HG03457 (cell line): ENCODE results near the gene RSPH10B.
"Not testable (repeated sequence)": the region's sequence is repeated elsewhere in the genome, so short reads cannot be mapped to it uniquely, and the experiment has no call there.

Source experiments
- ATAC-seq: cut with Tn5 transposase; IDR thresholded peaks from one replicate; pipeline ENCODE4 v1.9.1; 2021; ENCODE audit warnings: moderate number of reproducible peaks; ENCODE audit not compliant: unreplicated experiment

RSPH10B gene

DNA sequence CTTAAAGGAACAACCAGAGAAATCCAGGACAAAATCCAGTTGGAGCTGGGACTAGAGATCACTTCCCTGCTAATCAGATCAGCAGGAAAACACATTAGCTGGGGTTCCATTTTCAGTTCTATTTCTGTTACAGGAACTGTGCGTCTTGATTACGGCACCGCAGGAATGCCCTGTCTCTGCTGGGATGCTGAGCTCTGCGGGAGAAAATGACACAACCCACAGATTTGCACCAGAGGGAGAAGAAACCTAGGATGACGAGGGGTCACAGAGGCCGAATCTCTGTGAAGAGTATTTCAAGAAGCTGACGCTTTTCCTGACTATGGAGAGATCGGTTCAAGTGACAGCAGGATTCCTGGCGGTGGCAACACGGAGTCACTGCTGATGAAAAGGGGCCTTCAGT lies 40.2 kb downstream of the RSPH10B start:
- ATAC-seq = not testable (repeated sequence)

DNA sequence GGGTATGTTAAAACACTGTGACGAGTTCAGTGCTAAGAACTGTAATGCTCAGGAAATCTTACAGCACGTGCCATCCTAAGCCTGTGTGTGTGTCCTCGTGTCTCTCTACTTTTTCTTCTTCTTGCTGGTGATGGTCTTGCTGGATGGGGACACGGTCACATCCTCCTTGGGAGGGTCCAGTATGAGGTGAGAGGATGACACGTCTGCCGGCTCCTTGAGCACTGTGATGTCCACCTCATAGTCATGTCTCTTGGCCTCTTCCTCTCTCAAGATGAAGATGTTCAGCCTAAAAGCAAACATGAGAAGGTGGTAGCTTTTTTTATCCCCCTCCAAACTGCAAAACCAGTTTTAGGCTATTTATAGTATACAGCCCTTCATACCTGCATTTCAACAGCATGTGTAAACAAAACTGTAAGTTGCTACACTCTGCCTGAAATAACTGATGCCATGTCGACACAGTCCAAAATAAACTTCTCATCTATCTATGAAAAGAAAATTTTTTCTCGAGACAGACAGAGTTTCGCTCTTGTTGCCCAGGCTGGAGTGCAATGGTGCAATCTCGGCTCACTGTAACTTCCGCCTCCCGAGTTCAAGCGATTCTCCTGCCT lies 44.1 kb downstream of the RSPH10B start:
- not testable (repeated sequence) for ATAC-seq

DNA sequence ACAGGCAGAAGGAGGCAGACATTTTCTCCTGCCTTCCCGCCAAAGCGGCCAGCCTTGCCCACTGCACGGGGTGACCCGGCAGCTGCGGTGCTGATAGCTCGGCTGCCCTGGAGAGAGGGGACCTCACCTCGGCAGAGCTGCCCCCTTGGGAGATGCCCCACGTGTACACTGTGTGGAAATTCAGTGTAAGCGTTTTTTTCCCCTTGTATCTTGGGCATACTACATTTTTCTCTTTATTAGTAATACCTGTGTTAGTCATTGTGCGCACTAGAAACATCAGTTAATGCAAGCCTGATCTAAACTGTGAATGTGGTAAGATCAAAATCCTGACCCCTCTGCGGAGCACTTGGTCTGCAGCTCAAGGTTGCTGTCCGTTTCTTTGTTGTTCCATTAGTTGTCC lies 45.9 kb downstream of the RSPH10B start:
- ATAC-seq = not testable (repeated sequence)

DNA sequence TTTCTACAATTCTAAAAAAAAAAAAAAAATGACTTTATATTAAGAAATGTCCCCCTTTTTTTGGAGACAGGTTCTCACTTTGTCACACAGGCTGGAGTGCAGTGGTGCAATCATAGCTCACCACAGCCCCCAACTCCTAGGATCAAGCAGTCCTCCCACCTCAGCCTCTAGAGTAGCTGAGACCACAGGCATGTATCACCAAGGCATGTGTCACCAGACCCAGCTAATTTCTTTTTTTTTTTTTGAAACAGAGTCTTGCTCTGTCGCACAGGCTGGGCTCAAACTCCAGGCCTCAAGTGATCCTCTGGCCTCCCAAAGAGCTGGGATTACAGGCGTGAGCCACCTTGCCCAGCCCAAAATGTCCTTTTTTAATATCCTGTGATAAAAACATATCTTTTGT lies 46.3 kb downstream of the RSPH10B start:
- ATAC-seq = not testable (repeated sequence)

DNA sequence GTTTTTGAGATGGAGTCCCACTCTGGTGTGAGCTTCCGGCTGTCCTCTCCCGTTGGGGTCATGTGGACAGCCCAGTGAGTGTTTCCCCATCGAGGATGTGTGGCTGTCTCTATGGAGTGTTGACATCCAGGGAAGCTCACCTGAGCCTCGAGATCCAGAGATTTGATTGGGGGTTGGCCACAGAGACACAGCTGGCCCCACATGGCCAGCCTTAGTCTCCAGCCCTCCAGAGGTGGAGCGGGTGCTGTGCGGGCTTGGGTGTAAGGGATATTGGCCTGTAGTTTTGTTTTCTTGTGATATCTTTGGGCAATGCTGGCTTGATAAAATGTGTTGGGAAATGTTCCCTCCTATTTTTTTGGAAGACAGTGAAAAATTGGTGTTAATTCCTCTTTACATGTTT lies 54.0 kb downstream of the RSPH10B start:
- ATAC-seq = not testable (repeated sequence)

DNA sequence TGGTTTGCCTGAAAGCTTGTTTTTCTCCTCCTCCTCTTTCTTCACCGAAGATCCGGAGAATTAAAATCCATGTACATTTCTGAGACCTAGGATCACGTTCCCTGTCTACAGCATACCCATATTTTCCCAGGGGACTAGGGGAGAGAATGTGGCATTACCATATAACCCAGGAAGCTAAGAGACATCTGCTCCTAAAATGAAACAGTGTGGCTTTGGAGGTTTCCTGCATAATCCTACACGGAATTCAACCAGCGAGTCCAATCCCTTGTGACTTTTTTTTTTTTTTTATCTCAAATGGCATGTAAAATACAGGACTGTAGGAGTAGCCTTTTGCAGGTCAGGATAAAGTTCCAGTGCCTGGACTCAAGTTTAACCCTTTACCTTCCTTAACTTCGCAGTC lies 61.7 kb downstream of the RSPH10B start:
- not testable (repeated sequence) for ATAC-seq

DNA sequence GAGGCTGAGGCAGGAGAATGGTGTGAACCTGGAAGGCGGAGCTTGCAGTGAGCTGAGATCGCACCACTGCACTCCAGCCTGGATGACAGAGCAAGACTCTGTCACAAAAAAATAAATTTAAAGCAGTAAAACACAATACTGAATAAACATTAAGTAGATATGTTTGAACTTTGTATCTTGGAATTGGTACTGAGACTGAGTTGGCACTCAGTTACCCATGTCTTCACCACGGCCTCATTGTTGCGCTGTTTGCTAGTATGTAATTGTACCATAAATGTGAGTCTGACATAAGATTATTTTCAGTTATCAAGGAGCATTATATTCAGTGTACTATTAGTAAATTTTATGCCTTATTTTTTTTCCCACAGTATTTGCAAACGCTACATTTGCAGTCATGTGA lies 65.8 kb downstream of the RSPH10B start:
- ATAC-seq = not testable (repeated sequence)

DNA sequence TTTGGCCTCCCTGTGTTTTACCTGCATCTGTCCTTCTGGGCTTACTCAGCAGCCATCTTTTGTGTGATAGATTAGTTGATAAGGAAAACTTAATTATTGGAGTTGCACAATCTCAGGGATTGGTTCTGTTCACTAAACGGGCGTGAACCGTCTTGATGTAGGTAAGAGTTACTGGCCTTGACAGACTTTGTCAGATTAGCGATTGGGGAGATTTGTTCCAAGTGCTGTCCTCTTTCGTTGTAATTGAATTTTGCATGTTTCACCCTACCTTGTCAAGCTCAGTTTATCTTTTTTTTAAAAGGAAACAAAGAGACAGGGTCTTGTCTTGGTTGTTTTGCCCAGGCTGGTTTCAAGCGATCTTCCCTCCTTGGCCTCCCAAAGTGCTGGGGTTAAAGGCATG lies 67.5 kb downstream of the RSPH10B start:
- not testable (repeated sequence) for ATAC-seq

DNA sequence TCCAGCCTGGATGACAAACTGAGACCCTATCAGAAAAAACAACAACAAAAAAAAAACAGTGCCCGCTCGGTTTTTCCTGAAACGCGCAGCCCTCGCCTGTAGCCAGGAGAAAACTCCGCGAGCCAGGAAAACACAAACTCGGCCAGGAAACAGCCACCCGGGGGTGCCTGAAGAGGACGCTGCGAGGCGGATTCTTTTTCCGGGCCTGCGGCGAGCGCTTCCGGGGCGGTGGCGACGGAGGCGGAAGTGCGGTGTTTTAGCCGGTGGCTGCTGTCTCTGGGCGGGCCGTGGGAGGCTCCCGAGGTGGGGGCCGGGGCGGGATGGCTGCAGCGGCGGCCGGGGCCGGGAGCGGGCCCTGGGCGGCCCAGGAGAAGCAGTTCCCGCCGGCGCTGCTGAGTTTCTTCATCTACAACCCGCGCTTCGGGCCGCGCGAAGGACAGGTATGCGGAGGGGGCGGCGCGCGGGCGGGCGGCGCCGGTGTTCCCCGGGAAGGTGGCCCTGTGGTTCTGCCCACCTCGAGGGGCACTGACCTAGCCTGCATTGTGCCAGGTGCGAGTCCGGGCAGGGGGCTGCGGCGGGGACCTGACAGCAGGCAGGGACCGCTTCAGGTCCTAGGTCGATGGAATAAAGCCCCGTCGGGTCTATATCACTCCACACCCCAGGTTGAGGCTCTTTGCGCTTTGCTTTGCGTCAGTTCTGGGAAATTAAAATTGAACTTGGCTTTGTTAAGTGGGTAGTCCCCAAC lies 71.8 kb downstream of the RSPH10B start, which contains the start of gene CCZ1:
TSS of gene CCZ1 (plus strand) at position 254 of the 745 bp plus-strand sequence. CDS start at position 321, 67 bp downstream.
- ATAC-seq = peak; percentile 63

DNA sequence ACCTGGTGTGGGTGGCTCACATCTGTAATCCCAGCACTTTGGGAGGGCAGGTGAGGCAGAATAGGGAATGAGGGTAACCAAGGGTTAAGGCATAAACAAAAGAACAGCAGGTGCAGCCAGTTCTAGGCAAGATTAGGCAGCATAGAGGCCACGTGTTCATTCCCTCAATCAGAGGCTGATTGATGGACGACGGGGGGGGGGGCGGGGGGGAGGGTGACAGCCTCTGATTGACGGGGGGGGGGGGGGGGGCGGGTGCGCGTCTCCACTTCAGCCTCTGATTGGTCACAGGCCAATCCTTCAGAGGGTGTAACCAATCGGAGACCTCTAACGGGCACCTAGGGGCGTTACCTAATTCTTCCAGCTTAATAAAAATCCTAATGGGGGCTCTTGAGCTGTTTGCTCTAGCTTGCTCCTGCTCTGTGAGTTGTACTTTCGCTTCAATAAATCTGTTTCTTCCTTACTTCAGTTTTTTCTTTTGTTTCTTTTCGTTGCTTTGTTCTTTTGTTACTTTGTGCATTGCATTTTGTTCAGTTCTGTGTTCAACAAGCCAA lies 73.0 kb downstream of the RSPH10B start:
- not testable (repeated sequence) for ATAC-seq

DNA sequence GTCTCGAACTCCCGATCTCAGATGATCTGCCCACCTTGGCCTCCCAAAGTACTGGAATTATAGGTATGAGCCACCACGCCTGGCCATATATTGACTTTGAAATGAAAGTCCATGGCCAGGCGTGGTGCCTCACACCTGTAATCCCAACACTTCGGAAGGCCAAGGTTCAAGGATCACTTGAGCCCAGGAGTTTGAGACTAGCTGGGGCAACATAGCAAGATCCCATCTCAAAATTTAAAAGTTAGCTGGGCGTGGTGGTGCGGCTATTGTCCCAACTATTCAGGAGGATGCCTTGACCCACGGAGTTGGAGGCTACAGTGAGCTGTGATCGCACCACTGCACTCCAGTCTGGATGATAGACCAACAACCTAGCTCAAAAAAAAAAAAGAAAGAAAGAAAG lies 78.0 kb downstream of the RSPH10B start:
- no peak for ATAC-seq

DNA sequence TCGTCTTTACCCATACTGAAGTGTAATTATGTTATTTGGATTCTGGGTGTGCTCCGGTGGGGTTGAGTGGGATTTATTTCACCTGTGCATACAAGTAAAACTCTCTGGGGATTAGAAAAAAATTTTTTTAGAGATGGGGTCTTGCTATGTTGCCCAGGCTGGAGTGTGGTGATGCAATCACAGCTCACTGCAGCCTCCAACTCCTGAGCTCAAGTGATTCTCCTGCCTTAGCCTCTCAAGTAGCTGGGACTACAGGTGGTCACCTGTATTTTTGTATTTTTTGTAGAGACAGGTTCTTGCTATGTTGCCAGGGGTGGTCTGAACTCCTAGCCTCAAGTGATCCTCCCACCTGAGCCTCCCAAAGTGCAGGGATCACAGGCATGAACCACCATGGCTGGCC lies 80.2 kb downstream of the RSPH10B start:
- ATAC-seq = not testable (repeated sequence)

DNA sequence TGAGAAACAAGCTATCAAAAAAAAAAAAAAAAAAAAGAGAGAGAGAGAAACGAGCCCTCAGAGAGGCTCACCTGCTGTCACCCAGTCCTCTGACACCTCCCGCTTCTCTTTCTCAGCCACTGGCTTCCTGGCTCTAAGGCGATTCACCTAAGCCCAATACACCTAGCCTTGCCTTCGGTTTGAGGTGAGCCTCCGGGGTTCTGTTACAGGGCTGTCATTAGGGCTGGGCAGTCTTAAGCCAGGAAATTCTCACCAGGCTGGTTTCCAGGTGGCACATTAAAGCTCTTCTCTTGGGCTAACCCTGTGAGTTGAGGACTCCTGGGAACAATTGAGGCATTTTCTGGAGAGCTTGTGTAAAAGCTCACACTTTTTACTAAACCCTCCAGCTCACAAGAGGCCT lies 82.5 kb downstream of the RSPH10B start:
- ATAC-seq = not testable (repeated sequence)

DNA sequence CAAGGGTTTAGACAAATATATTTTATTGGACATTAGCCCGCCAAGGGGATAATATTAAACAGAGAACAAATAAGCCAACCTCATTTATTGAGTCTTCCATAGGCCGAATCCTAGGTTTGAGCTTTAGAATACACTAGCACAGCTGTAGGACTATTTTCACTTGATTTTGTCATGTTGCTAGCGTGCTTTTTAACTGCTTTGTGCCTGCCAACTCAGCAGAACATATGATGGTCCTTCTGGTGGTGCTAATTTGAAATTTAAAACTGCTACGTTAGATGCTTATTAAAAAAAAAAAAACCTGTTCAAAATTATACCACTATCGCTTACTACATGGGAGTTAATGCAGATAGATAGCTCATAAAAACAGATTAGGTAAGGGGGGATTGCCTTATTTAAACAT lies 86.1 kb downstream of the RSPH10B start:
- ATAC-seq = not testable (repeated sequence)

DNA sequence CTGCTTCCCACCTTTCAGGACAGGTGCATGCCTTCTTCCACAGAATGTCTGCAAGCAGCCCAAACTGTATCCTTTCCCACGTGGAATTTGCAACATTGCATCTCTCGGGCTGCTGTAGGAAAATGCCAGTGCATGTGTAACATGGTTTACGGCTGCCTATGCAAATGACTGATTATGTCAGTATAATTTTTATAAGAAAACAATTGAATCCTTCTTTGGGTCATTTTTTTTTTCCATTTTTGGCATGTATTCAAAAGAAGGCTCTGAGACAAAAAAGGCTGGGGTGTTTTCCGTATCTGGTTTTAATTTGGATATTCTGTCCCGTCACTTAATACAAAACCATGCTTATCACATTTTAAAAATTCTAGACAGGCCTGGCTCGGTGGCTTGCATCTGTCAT lies 90.4 kb downstream of the RSPH10B start:
- not testable (repeated sequence) for ATAC-seq

DNA sequence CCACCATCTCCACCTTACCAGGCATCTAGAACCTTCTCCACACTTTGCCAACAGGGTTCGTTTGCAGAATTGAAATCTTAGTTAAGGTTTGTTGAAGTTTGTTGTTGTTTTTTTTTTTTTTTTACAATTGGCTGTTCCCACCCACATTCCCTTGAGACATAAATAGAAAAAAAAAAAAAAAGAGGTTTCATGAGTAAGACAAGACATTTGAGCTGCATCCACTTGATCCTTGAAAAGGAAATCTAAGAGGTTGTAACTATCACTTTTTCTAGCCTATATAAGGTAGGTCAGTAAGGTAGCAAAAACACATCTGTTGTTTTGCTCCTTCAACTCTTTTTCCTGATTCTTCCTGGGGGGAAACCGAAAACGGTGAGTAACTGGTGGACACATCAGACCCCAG lies 90.9 kb downstream of the RSPH10B start:
- not testable (repeated sequence) for ATAC-seq
